Transverse colon (tissue), 4 donors: ENCODE measurements around the gene HERPUD1. TPM values are rescaled to one million over a fixed set of nuclear protein-coding genes. Genes with fewer than 3 reads are reported as not detected.
"Not testable (repeated sequence)": the region's sequence is repeated elsewhere in the genome, so short reads cannot be mapped to it uniquely, and the experiment has no call there.

Experiments
- DNase-seq: peaks from one replicate; pipeline ENCODE4 v3.0.0-alpha.2; 2019
- H3K27ac ChIP-seq, 4 donors: fragments of 200-600 bp; sonication (generic); 2 replicates each; pipeline ENCODE4 v1.5.1; 2016 to 2018; ENCODE audit warnings: inconsistent platforms in 4 of 4
- H3K27me3 ChIP-seq: fragments of 200-600 bp; sonication (generic); 2 replicates; pipeline ENCODE4 v1.5.1; 2017; ENCODE audit warnings: inconsistent platforms
- H3K36me3 ChIP-seq, 4 donors: fragments of 200-600 bp; sonication (generic); 2 replicates each; pipeline ENCODE4 v1.5.1; 2017 to 2019; ENCODE audit warnings: inconsistent platforms in 4 of 4
- H3K4me1 ChIP-seq, 4 donors: fragments of 200-600 bp; sonication (generic); 2 replicates each; pipeline ENCODE4 v1.5.1; 2017 to 2020; ENCODE audit warnings: inconsistent platforms in 4 of 4
- H3K4me3 ChIP-seq, 4 donors: fragments of 200-600 bp; sonication (generic); 1 replicate in 1 of 4; 2 replicates in 3 of 4; pipeline versions ENCODE4 v1.5.1 to v1.6.1; 2017 to 2019; ENCODE audit warnings: inconsistent platforms in 4 of 4
- H3K9me3 ChIP-seq, 2 donors: fragments of 200-600 bp; sonication (generic); 2 replicates each; pipeline ENCODE4 v1.5.1; 2017 to 2019; ENCODE audit warnings: inconsistent platforms in 2 of 2
- EP300 ChIP-seq: sonication (generic); formaldehyde crosslinking; IDR thresholded peaks from one replicate; pipeline ENCODE4 v1.6.1; 2017; ENCODE audit warnings: antibody characterized with exemption, low read depth
- POLR2A ChIP-seq: fragments of 450-650 bp; IDR thresholded peaks from one replicate; pipeline ENCODE4 v1.6.1; 2016; ENCODE audit warnings: antibody characterized with exemption, mild to moderate bottlenecking, moderate library complexity
- POLR2AphosphoS5 ChIP-seq, 3 donors: sonication (generic); formaldehyde crosslinking; IDR thresholded peaks; one replicate each; pipeline ENCODE4 v1.6.1; 2016; ENCODE audit warnings: antibody characterized with exemption in 3 of 3
- WGBS, 2 donors: methylation state at CpG; one replicate each; pipeline ENCODE4 v1.1.5; 2018; ENCODE audit warnings: low coverage in 1 of 2; 5-methylcytosine and 5-hydroxymethylcytosine counted together
- in situ Hi-C, 4 donors: fragments of 200-750 bp; cut with MboI; loops; one replicate each; pipeline versions ENCODE4 v1.15.0 to v1.15.1; 2017; ENCODE audit warnings: low sequenced_read_pairs in 3 of 4, low pct_ligation_motif_present in 1 of 4, low pct_unique_long_range_greater_than_20kb in 1 of 4
- intact Hi-C: fragments of 100-400 bp; cut with DNase I; formaldehyde crosslinking; loops from one replicate; pipeline ENCODE4 v1.15.1; 2023; ENCODE audit warnings: low total_unique reads
- total RNA-seq, 4 donors: library from RNA; depleted of rRNA; stranded (reverse); fragments of >200 nt; gene quantifications; one replicate each; pipeline ENCODE4 v1.1.0, GENCODE V29; 2016
- TF ChIP-seq, protein P1 (sequence below), 5 experiments: fragments of 200-600 bp in 3 of 5; fragments of 450-650 bp in 2 of 5; sonication (generic) in 3 of 5; IDR thresholded peaks; 1 replicate in 2 of 5; 2 replicates in 3 of 5; pipeline ENCODE4 v1.5.1; 2016 to 2017; ENCODE audit warnings: antibody characterized with exemption in 5 of 5, inconsistent platforms in 3 of 5, mild to moderate bottlenecking in 2 of 5, moderate library complexity in 1 of 5

The HERPUD1 gene, protein sequence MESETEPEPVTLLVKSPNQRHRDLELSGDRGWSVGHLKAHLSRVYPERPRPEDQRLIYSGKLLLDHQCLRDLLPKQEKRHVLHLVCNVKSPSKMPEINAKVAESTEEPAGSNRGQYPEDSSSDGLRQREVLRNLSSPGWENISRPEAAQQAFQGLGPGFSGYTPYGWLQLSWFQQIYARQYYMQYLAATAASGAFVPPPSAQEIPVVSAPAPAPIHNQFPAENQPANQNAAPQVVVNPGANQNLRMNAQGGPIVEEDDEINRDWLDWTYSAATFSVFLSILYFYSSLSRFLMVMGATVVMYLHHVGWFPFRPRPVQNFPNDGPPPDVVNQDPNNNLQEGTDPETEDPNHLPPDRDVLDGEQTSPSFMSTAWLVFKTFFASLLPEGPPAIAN
- 100 to 1,000 TPM in 3 of 4 donors, 10 to 100 TPM in 1; 64.1 to 335 (median 186) TPM for total RNA-seq

DNA sequence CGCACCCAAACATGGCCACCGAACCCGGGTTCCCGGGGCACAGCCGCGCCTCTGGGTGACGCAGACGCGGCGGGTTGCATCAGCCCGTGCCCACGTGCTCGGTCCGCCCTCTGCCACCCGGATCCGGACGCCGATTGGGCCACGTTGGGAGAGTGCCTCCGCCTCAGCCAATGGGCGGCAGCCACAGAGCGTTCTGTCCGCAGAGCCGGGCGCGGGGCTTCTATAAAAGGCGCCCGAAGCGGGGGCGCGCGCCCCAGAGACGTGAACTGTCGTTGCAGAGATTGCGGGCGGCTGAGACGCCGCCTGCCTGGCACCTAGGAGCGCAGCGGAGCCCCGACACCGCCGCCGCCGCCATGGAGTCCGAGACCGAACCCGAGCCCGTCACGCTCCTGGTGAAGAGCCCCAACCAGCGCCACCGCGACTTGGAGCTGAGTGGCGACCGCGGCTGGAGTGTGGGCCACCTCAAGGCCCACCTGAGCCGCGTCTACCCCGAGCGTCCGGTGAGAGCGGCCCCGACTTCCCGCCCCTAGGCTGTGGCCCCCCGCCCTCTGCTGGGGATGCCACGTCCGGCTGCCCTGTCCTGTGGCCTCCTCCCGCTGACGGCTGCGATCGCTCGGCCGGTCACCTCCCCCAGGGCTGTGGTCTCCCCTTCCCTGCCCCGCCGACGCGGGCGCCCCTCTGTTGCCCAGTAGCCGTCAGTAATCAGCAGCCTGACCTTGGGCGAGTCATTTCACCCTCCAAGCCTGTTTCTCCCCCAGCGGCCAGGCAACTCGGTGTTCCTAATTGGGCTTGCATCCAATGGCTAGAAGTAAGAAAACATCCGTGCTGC, at the start of gene HERPUD1:
HERPUD1 (plus strand) TSS at position 251 of the 829 bp plus-strand sequence; CDS start at position 354, 103 bp downstream.
- H3K4me3 ChIP-seq = peak within 1 kb of the TSS; percentile 88 to 94 (median 91)
- no peaks in the 10 kb centered on the region for H3K27me3 ChIP-seq
- DNase-seq = peak; percentile 99
- peaks cover 0 to 50% (median 37%) of the 10 kb centered on the region in 4 donors for H3K4me1 ChIP-seq
- in situ Hi-C loops = no loop called here
- peak within 1 kb of the TSS; percentile 97 to 100 (median 98) for H3K27ac ChIP-seq
- WGBS, 2 donors = 1% methylated on average over 62 of the region's 83 CpGs; no CpG with 5 or more reads in 1 of the 2 donors
- peaks cover 0 to 22% (median 7%) of the 10 kb centered on the region in 4 donors for H3K36me3 ChIP-seq
- no peaks in the 10 kb centered on the region for H3K9me3 ChIP-seq
- no peak for TF ChIP-seq EP300
- TF ChIP-seq POLR2A = peak; percentile 98
- TF ChIP-seq POLR2AphosphoS5 (IDR thresholded peaks at IDR 0.05) = peak; percentile 96 to 100 (median 99)
- TF ChIP-seq, protein P1, sequence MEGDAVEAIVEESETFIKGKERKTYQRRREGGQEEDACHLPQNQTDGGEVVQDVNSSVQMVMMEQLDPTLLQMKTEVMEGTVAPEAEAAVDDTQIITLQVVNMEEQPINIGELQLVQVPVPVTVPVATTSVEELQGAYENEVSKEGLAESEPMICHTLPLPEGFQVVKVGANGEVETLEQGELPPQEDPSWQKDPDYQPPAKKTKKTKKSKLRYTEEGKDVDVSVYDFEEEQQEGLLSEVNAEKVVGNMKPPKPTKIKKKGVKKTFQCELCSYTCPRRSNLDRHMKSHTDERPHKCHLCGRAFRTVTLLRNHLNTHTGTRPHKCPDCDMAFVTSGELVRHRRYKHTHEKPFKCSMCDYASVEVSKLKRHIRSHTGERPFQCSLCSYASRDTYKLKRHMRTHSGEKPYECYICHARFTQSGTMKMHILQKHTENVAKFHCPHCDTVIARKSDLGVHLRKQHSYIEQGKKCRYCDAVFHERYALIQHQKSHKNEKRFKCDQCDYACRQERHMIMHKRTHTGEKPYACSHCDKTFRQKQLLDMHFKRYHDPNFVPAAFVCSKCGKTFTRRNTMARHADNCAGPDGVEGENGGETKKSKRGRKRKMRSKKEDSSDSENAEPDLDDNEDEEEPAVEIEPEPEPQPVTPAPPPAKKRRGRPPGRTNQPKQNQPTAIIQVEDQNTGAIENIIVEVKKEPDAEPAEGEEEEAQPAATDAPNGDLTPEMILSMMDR (IDR thresholded peaks at IDR 0.05) = peak in 3 of 5 experiments; percentile 23 to 48 (median 34)
- intact Hi-C loops = no loop called here

DNA sequence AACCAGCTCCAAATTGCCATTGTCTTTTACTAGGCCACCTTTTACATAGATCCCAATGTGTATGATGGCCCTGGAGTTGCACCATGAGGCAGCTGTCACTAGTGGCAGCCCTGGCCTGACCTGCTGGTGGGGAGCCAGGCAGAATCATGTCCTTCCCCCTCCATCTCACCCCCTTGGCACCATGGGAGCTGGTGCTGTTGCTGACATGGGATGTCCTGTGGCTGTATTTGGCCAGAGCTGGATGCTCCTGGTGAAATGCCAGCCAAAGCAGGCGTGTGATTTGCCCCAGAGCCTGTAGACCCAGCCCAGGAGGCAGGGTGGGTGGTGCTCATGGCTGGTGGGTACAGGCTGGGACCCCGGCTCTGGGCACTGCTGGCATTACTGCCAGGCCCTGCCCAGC, 48.4 kb upstream of the HERPUD1 start:
- no peaks in the 10 kb centered on the region for H3K27me3 ChIP-seq
- H3K9me3 ChIP-seq = no peaks in the 10 kb centered on the region
- no peaks in the 10 kb centered on the region for H3K4me1 ChIP-seq
- H3K36me3 ChIP-seq = no peaks in the 10 kb centered on the region
- WGBS, 2 donors = 71% methylated on average over 2 of the region's 2 CpGs; no CpG with 5 or more reads in 1 of the 2 donors
- no peak for DNase-seq
- no peak overlapping the region for H3K4me3 ChIP-seq
- TF ChIP-seq, protein P1 (IDR thresholded peaks at IDR 0.05) = no peak
- TF ChIP-seq POLR2A (no peak), EP300 (no peak)
- intact Hi-C loops (no loop called here), in situ Hi-C loops (no loop called here)
- H3K27ac ChIP-seq = no peak overlapping the region

DNA sequence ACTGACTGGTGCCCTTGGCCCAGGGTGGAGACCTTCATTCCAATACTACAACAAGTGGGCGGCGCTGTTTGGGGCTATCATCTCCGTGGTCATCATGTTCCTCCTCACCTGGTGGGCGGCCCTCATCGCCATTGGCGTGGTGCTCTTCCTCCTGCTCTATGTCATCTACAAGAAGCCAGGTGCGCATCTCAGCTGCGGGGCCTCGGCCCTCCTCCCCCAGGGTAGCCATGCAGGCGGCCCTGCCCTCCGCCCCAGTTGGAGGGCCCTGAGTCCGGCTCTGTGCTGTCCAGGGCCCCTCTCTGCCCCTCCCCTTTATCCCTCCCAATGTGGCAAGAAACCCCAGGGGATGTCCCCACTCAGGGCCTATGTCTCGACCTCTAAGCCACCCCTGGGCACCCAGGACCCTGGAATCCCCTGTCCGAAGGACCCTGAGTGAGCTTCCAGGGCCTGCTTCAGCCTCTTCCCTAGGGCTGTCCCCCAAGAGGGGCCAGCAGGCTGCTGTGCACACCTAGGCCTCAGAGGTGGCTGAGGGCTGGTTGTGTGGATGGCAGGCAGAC, 47.8 kb upstream of the HERPUD1 start:
- in situ Hi-C loops = no loop called here
- Histone ChIP-seq H3K36me3 (no peaks in the 10 kb centered on the region), H3K4me1 (no peaks in the 10 kb centered on the region), H3K27me3 (no peaks in the 10 kb centered on the region), H3K27ac (no peak overlapping the region), H3K4me3 (no peak overlapping the region), H3K9me3 (no peaks in the 10 kb centered on the region)
- 87% methylated on average over 14 of the region's 14 CpGs; no CpG with 5 or more reads in 1 of the 2 donors for WGBS, 2 donors
- no peak for TF ChIP-seq POLR2A
- TF ChIP-seq POLR2AphosphoS5 (IDR thresholded peaks at IDR 0.05) = no peak
- TF ChIP-seq, protein P1 (IDR thresholded peaks at IDR 0.05) = no peak
- TF ChIP-seq EP300 = no peak
- DNase-seq = no peak
- intact Hi-C loops = no loop called here

DNA sequence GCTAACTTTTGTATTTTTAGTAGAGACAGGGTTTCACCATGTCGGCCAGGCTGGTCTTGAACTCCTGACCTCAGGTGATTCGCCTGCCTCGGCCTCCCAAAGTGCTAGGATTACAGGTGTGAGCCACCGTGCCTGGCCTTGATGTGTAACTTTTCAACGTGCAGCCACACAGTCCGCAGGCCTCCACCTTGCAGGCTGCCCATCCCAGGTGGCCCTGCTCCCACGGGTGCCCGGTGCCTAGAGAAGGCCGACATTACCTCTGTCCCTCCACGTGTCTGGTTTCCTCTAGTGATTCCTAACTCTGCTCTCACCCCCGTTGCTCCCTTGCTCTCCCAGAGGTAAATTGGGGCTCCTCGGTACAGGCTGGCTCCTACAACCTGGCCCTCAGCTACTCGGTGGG, 47.0 kb upstream of the HERPUD1 start:
- intact Hi-C loops, H3K4me1 ChIP-seq, H3K27me3 ChIP-seq, H3K27ac ChIP-seq, DNase-seq, H3K9me3 ChIP-seq, H3K36me3 ChIP-seq, H3K4me3 ChIP-seq, in situ Hi-C loops: not testable (repeated sequence)
- 80 to 91% methylated on average over 4 to 13 of the region's 13 CpGs for WGBS, 2 donors
